IMR-90 (cell line): ENCODE data around the gene PGD. TPM values are rescaled to one million over a fixed set of nuclear protein-coding genes. Genes with fewer than 3 reads are reported as not detected.

ENCODE experiments used
- ATAC-seq: fragments of 200-7000 bp; cut with Tn5 transposase; 2 replicates; pipeline ENCODE4 v1.9.1; 2020; ENCODE audit warnings: low read depth, mild to moderate bottlenecking, moderate library complexity
- BruUV-seq: library from RNA; stranded (reverse); fragments of 400-500 nt; replicated peaks from 2 replicates; lab custom pipeline; 2021; lab: Mats Ljungman, UMichigan
- CTCF ChIA-PET: fragments of 300-600 bp; formaldehyde crosslinking; extraction: SDS; loops from one replicate; lab custom pipeline; 2021; ENCODE audit warnings: antibody characterized with exemption; lab: Yijun Ruan, JAX
- POLR2A ChIA-PET: fragments of 300-600 bp; sonication (Branson Sonifier 250); formaldehyde crosslinking; loops from one replicate; lab custom pipeline; 2022; ENCODE audit warnings: antibody characterized with exemption; ENCODE audit not compliant: unreplicated experiment; lab: Charles Lee
- DNase-seq: peaks from one replicate; pipeline ENCODE4 v3.0.0; 2013
- H2AFZ ChIP-seq: replicated peaks from 2 replicates; pipeline ENCODE3; 2013; ENCODE audit warnings: low read length, mild to moderate bottlenecking; ENCODE audit not compliant: poor library complexity
- H2AK5ac ChIP-seq: 2 replicates; pipeline ENCODE4 v1.6.1; 2013; ENCODE audit warnings: low read depth, low read length, inconsistent platforms
- H2AK9ac ChIP-seq: replicated peaks from 2 replicates; pipeline ENCODE3; 2013; ENCODE audit warnings: mild to moderate bottlenecking, low read depth, low read length, moderate library complexity; ENCODE audit not compliant: poor library complexity
- H2BK120ac ChIP-seq: 2 replicates; pipeline ENCODE4 v1.6.1; 2013; ENCODE audit warnings: low read depth, low read length, inconsistent platforms
- H2BK15ac ChIP-seq: 3 replicates; pipeline ENCODE4 v1.6.1; 2013; ENCODE audit warnings: low read depth, low read length, inconsistent platforms
- H2BK20ac ChIP-seq: 2 replicates; pipeline ENCODE4 v1.6.1; 2013; ENCODE audit warnings: low read depth, mild to moderate bottlenecking, inconsistent platforms, low read length, moderate library complexity
- H2BK5ac ChIP-seq: 2 replicates; pipeline ENCODE4 v1.6.1; 2013; ENCODE audit warnings: mild to moderate bottlenecking, low read depth, low read length, inconsistent platforms; ENCODE audit not compliant: poor library complexity, severe bottlenecking
- H3K14ac ChIP-seq: replicated peaks from 2 replicates; pipeline ENCODE4 v1.6.1; 2013; ENCODE audit warnings: low read depth, low read length, inconsistent platforms
- H3K18ac ChIP-seq: 2 replicates; pipeline ENCODE4 v1.6.1; 2013; ENCODE audit warnings: low read depth, low read length, control low read depth
- H3K23ac ChIP-seq: 2 replicates; pipeline ENCODE4 v1.6.1; 2013; ENCODE audit warnings: low read depth, low read length, inconsistent platforms
- H3K27ac ChIP-seq: 2 replicates; pipeline ENCODE4 v1.5.1; 2013; ENCODE audit warnings: mild to moderate bottlenecking, control low read depth, low read length; ENCODE audit not compliant: insufficient read depth
- H3K27me3 ChIP-seq: 2 replicates; pipeline ENCODE4 v1.6.1; 2013; ENCODE audit warnings: low read length; ENCODE audit not compliant: control insufficient read depth, insufficient read depth
- H3K36me3 ChIP-seq: 2 replicates; pipeline ENCODE4 v1.6.1; 2013; ENCODE audit warnings: low read length, mixed read lengths; ENCODE audit not compliant: control insufficient read depth, insufficient read depth
- H3K4ac ChIP-seq: 2 replicates; pipeline ENCODE4 v1.6.1; 2013; ENCODE audit warnings: low read depth, low read length, inconsistent platforms
- H3K4me1 ChIP-seq: 2 replicates; pipeline ENCODE4 v1.6.1; 2013; ENCODE audit warnings: low read length, mixed read lengths; ENCODE audit not compliant: control insufficient read depth, insufficient read depth
- H3K4me2 ChIP-seq: 2 replicates; pipeline ENCODE4 v1.6.1; 2013; ENCODE audit warnings: low read depth, mild to moderate bottlenecking, control low read depth, low read length, moderate library complexity
- H3K4me3 ChIP-seq: 2 replicates; pipeline ENCODE4 v1.5.1; 2013; ENCODE audit warnings: low read depth, mild to moderate bottlenecking, control low read depth, low read length, moderate library complexity; ENCODE audit not compliant: insufficient read depth
- H3K56ac ChIP-seq: 2 replicates; pipeline ENCODE4 v1.6.1; 2013; ENCODE audit warnings: low read length, inconsistent platforms; ENCODE audit not compliant: insufficient read depth; ENCODE audit errors: extremely low read depth
- H3K79me1 ChIP-seq, 2 experiments: 2 replicates each; pipeline ENCODE4 v1.6.1; 2013; ENCODE audit warnings: low read length in 2 of 2, inconsistent platforms in 1 of 2, low read depth in 1 of 2
- H3K9ac ChIP-seq: 2 replicates; pipeline ENCODE4 v1.6.1; 2013; ENCODE audit warnings: low read depth, low read length, control low read depth
- H3K9me1 ChIP-seq: 2 replicates; pipeline ENCODE4 v1.6.1; 2013; ENCODE audit warnings: low read length, inconsistent platforms; ENCODE audit not compliant: insufficient read depth
- H3K9me3 ChIP-seq: 2 replicates; pipeline ENCODE4 v1.6.1; 2013; ENCODE audit warnings: low read length; ENCODE audit not compliant: control insufficient read depth, insufficient read depth
- H4K20me1 ChIP-seq: 2 replicates; pipeline ENCODE4 v1.6.1; 2013; ENCODE audit warnings: low read length, inconsistent platforms; ENCODE audit not compliant: insufficient read depth
- H4K5ac ChIP-seq: 2 replicates; pipeline ENCODE4 v1.6.1; 2013; ENCODE audit warnings: mild to moderate bottlenecking, low read depth, low read length, control low read depth
- H4K8ac ChIP-seq, 2 experiments: 2 replicates each; pipeline ENCODE4 v1.6.1; 2013; ENCODE audit warnings: low read depth in 2 of 2, low read length in 2 of 2, control low read depth in 1 of 2, inconsistent platforms in 1 of 2
- H4K91ac ChIP-seq: 2 replicates; pipeline ENCODE4 v1.6.1; 2013; ENCODE audit warnings: low read depth, low read length, inconsistent platforms; ENCODE audit not compliant: insufficient read depth
- CEBPB ChIP-seq: IDR thresholded peaks from 2 replicates; pipeline ENCODE4 v1.6.1; 2012; ENCODE audit warnings: low read depth, low read length, improper control_type of control experiment
- CHD1 ChIP-seq: IDR thresholded peaks from 2 replicates; pipeline ENCODE4 v1.6.1; 2012; ENCODE audit warnings: low read depth, low read length, improper control_type of control experiment
- CTCF ChIP-seq: conservative IDR thresholded peaks from 2 replicates; pipeline ENCODE4 v1.5.1; 2012; ENCODE audit warnings: mild to moderate bottlenecking, low read depth, low read length, improper control_type of control experiment
- FOS ChIP-seq: fragments of 150-350 bp; IDR thresholded peaks from 2 replicates; pipeline ENCODE4 v1.6.1; 2016; ENCODE audit warnings: low read depth, low read length
- MAFK ChIP-seq: IDR thresholded peaks from 2 replicates; pipeline ENCODE4 v1.6.1; 2012; ENCODE audit warnings: low read depth, low read length, improper control_type of control experiment
- NFE2L2 ChIP-seq: fragments of 150-350 bp; IDR thresholded peaks from 2 replicates; pipeline ENCODE4 v1.6.1; 2016; ENCODE audit warnings: low read depth, mild to moderate bottlenecking, low read length
- POLR2A ChIP-seq: IDR thresholded peaks from 2 replicates; pipeline ENCODE4 v1.6.1; 2012; ENCODE audit warnings: mild to moderate bottlenecking, low read depth, low read length
- RAD21 ChIP-seq: IDR thresholded peaks from 2 replicates; pipeline ENCODE4 v1.6.1; 2012; ENCODE audit warnings: low read length, improper control_type of control experiment
- RCOR1 ChIP-seq: IDR thresholded peaks from 2 replicates; pipeline ENCODE4 v1.6.1; 2012; ENCODE audit warnings: mild to moderate bottlenecking, low read length, improper control_type of control experiment; ENCODE audit not compliant: insufficient replicate concordance
- USF2 ChIP-seq: fragments of 150-350 bp; IDR thresholded peaks from 2 replicates; pipeline ENCODE4 v1.6.1; 2017; ENCODE audit warnings: mild to moderate bottlenecking, antibody characterized with exemption, low read length, low read depth
- WGBS, 2 experiments: methylation state at CpG; one replicate each; pipeline versions ENCODE4 v1.1.5 to v1.1.7; 2013; ENCODE audit warnings: missing lambda C conversion rate in 2 of 2; ENCODE audit not compliant: insufficient read length in 1 of 2; ENCODE audit errors: extremely low coverage in 2 of 2; 5-methylcytosine and 5-hydroxymethylcytosine counted together
- dilution Hi-C: fragments of 300-500 bp; cut with HindIII; formaldehyde crosslinking; loops from one replicate; pipeline ENCODE4 v1.14.3; 2018; ENCODE audit warnings: low sequenced_read_pairs; ENCODE audit not compliant: unreplicated experiment
- in situ Hi-C: fragments of 300-500 bp; cut with MboI; formaldehyde crosslinking; loops from 3 replicates; pipeline ENCODE4 v1.14.3; 2019; ENCODE audit warnings: low sequenced_read_pairs, inconsistent platforms, mixed read lengths
- intact Hi-C: fragments of 100-400 bp; cut with micrococcal nuclease; formaldehyde crosslinking; loops from 2 replicates; pipeline ENCODE4 v1.10.0; 2022
- polyA plus RNA-seq, 3 experiments: library from polyadenylated mRNA; depleted of rRNA; stranded (reverse); fragments of >200 nt; gene quantifications; 2 replicates each; pipeline ENCODE4 v1.2.3, GENCODE V29; 2012; ENCODE audit warnings: low replicate concordance in 1 of 3
- total RNA-seq: library from RNA; depleted of rRNA; stranded (reverse); fragments of >200 nt; gene quantifications from 2 replicates; pipeline ENCODE4 v1.2.3, GENCODE V29; 2012
- TF ChIP-seq, protein P1 (sequence below): fragments of 150-350 bp; IDR thresholded peaks from 2 replicates; pipeline ENCODE4 v1.6.1; 2016; ENCODE audit warnings: low read depth, mild to moderate bottlenecking, low read length, moderate library complexity, borderline replicate concordance

The PGD gene
- total and polyA plus RNA-seq, 2 of the 4 experiments (the other 2 are of a cell fraction) = 118 to 216 TPM

DNA sequence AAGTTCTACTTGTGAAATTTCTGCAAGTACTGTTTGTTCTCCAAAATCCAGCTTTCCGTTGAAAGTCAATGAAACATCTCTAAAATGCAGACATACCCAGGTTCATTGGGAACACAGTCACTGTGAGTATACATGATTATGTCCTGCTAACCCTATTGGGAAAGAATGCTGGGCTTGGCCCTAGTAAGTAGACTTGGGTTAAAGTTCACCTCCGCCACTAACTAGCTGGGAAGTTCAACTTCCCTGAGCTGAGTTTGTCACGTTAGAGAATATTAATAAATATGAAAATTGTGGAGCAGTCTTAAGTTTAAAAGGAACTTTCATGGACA lies 10.5 kb upstream of the PGD start:
- no TSS peak for BruUV-seq
- Histone ChIP-seq H3K18ac (peak overlapping the region; percentile 87), H3K9me3 (no peaks in the 10 kb centered on the region), H2AK5ac (peak overlapping the region; percentile 22; the same call in 1 of the 2 replicates), H3K4ac (peak overlapping the region; percentile 64), H2BK20ac (peak overlapping the region; percentile 89; the same call in 1 of the 2 replicates), H3K27me3 (no peaks in the 10 kb centered on the region), H3K9ac (0 out of 2 replicates have a peak overlapping the region, but pooled peaks have one; percentile 50), H2BK5ac (peak overlapping the region; percentile 76), H3K4me2 (peak overlapping the region; percentile 62), H4K20me1 (no peaks in the 10 kb centered on the region), H4K91ac (peak overlapping the region; percentile 60), H4K5ac (peak overlapping the region; percentile 99), H2AK9ac (peak overlapping the region; percentile 83), H3K4me1 (peaks cover 13% of the 10 kb centered on the region), H2BK120ac (peak overlapping the region; percentile 85), H3K79me1 (0 out of 4 replicates have a peak, but pooled peaks cover 0 to 6% of the 10 kb centered on the region in 2 experiments), H3K9me1 (peaks cover 11% of the 10 kb centered on the region; the same call in 1 of the 2 replicates), H2AFZ (no peak overlapping the region), H3K36me3 (no peaks in the 10 kb centered on the region), H3K14ac (peak overlapping the region; percentile 75), H4K8ac (peak overlapping the region; percentile 7 to 83; a peak in 3 of 4 replicates), H3K23ac (peak overlapping the region; percentile 85), H3K56ac (no peak overlapping the region), H2BK15ac (peak overlapping the region; percentile 59; the same call in 2 of the 3 replicates), H3K4me3 (no peak overlapping the region), H3K27ac (peak overlapping the region; percentile 80; the same call in 1 of the 2 replicates)
- ChIA-PET CTCF (no interaction called here), POLR2A (interaction anchor here (1.9 kb wide), 1 partner anchor 11 kb away, joined by 22 read pairs; the partner anchor contains the start of gene PGD)
- in situ Hi-C loops = no loop called here
- WGBS, 2 experiments = 83% methylated on average over 1 of the region's 3 CpGs; no CpG with 5 or more reads in 1 of the 2 experiments
- intact Hi-C loops = loop anchor here (1.0 kb wide), 1 partner anchor 10 kb away; no protein-coding TSS in a partner anchor
- DNase-seq (no peak), ATAC-seq (no peak)
- dilution Hi-C loops = no loop called here
- TF ChIP-seq RCOR1 (no peak), USF2 (no peak), POLR2A (no peak), CEBPB (no peak), MAFK (no peak), CHD1 (no peak), RAD21 (no peak), CTCF (no peak), NFE2L2 (no peak), FOS (no peak)
- TF ChIP-seq, protein P1, sequence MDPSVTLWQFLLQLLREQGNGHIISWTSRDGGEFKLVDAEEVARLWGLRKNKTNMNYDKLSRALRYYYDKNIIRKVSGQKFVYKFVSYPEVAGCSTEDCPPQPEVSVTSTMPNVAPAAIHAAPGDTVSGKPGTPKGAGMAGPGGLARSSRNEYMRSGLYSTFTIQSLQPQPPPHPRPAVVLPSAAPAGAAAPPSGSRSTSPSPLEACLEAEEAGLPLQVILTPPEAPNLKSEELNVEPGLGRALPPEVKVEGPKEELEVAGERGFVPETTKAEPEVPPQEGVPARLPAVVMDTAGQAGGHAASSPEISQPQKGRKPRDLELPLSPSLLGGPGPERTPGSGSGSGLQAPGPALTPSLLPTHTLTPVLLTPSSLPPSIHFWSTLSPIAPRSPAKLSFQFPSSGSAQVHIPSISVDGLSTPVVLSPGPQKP = no peak
